Loucy (cell line): Measurements from ENCODE around the gene TREX2.

Experiments used
- H2AFZ ChIP-seq: fragments of 200-600 bp; sonication (generic); 2 replicates; pipeline ENCODE4 v1.6.0; 2016; ENCODE audit warnings: antibody characterized with exemption, mild to moderate bottlenecking, low read length, moderate library complexity
- H3F3A ChIP-seq: fragments of 200-600 bp; 2 replicates; pipeline ENCODE4 v1.6.0; 2016; ENCODE audit warnings: antibody characterized with exemption, low read depth, mild to moderate bottlenecking
- H3K27me3 ChIP-seq: fragments of 200-600 bp; sonication (generic); 2 replicates; pipeline ENCODE4 v1.6.1; 2014; ENCODE audit warnings: low read length, mild to moderate bottlenecking; ENCODE audit not compliant: insufficient read depth, poor library complexity, severe bottlenecking
- H3K36me3 ChIP-seq: fragments of 200-600 bp; sonication (generic); 2 replicates; pipeline ENCODE4 v1.6.1; 2016; ENCODE audit warnings: low read length; ENCODE audit not compliant: insufficient read depth
- H3K4me1 ChIP-seq: fragments of 200-600 bp; sonication (generic); 2 replicates; pipeline ENCODE4 v1.5.1; 2014; ENCODE audit warnings: low read length, mild to moderate bottlenecking; ENCODE audit not compliant: insufficient read depth, poor library complexity, severe bottlenecking
- H3K4me2 ChIP-seq: fragments of 200-600 bp; sonication (generic); 2 replicates; pipeline ENCODE4 v1.6.0; 2014; ENCODE audit warnings: antibody characterized with exemption, low read length, low read depth, mild to moderate bottlenecking; ENCODE audit not compliant: poor library complexity, severe bottlenecking
- H3K4me3 ChIP-seq: fragments of 200-600 bp; sonication (generic); 2 replicates; pipeline ENCODE4 v1.5.1; 2014; ENCODE audit warnings: low read length, mild to moderate bottlenecking, mixed read lengths; ENCODE audit not compliant: poor library complexity, severe bottlenecking
- H3K79me2 ChIP-seq: fragments of 200-600 bp; sonication (generic); 2 replicates; pipeline ENCODE4 v1.6.1; 2014; ENCODE audit warnings: low read length; ENCODE audit not compliant: insufficient read depth
- H3K9ac ChIP-seq: fragments of 200-600 bp; sonication (generic); 2 replicates; pipeline ENCODE4 v1.6.0; 2014; ENCODE audit warnings: mild to moderate bottlenecking, low read depth, low read length, moderate library complexity; ENCODE audit not compliant: poor library complexity, severe bottlenecking
- H3K9me2 ChIP-seq: fragments of 200-600 bp; sonication (generic); replicated peaks from 2 replicates; pipeline ENCODE4 v1.6.1; 2016; ENCODE audit warnings: low read depth, low read length, mixed read lengths
- H3K9me3 ChIP-seq: fragments of 200-600 bp; sonication (generic); 2 replicates; pipeline ENCODE4 v1.6.1; 2014; ENCODE audit warnings: mild to moderate bottlenecking, antibody characterized with exemption, low read length, low read depth; ENCODE audit not compliant: insufficient read depth
- H4K20me1 ChIP-seq: fragments of 200-600 bp; sonication (generic); 2 replicates; pipeline ENCODE4 v1.6.0; 2014; ENCODE audit warnings: antibody characterized with exemption, low read length, mild to moderate bottlenecking; ENCODE audit not compliant: insufficient read depth, poor library complexity, severe bottlenecking
- EZH2phosphoT487 ChIP-seq: fragments of 200-600 bp; IDR thresholded peaks from 2 replicates; pipeline ENCODE4 v1.6.1; 2018; ENCODE audit warnings: antibody characterized with exemption, mild to moderate bottlenecking, moderate library complexity, borderline replicate concordance
- TF ChIP-seq, protein P1 (sequence below): fragments of 200-600 bp; sonication (generic); conservative IDR thresholded peaks from 2 replicates; pipeline ENCODE4 v1.5.1; 2014; ENCODE audit warnings: mild to moderate bottlenecking, antibody characterized with exemption, low read length

The TREX2 gene

DNA sequence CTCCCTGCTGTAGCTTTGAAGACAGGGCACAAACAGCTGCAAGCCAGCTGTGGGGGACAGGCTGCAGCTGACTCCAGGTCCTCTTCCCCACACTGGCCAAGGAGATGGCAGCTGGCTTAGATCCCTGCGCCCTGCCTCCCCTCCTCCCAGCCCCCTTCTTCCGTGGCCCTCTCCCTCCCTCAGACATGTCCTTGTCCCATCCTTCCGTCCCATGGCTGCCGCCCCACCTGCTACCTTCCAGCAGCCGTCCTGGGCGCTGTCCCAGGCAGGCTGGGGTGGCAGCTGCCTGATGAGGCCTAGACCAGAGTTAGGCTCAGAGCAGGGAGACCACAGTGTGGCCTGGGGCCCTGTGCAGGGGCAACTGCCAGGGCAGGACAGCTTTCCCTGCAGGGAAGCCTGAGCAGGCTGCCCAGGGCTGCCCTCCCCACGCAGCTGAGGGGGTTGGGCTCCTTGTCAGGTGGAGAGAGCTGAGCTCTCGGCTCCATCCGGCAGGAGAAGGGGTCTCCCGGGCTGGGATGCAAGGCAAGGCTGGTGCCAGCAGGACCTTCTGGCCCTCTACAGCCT is 45.6 kb upstream of the TREX2 start:
- Histone ChIP-seq H3K27me3 (no peaks in the 10 kb centered on the region), H3F3A (no peaks in the 10 kb centered on the region), H3K79me2 (no peaks in the 10 kb centered on the region), H3K36me3 (no peaks in the 10 kb centered on the region), H3K4me1 (no peaks in the 10 kb centered on the region), H3K9me3 (no peaks in the 10 kb centered on the region), H3K4me3 (no peak overlapping the region), H2AFZ (no peak overlapping the region), H3K4me2 (no peak overlapping the region), H3K9me2 (no peaks in the 10 kb centered on the region), H4K20me1 (no peaks in the 10 kb centered on the region), H3K9ac (no peak overlapping the region)
- TF ChIP-seq, protein P1, sequence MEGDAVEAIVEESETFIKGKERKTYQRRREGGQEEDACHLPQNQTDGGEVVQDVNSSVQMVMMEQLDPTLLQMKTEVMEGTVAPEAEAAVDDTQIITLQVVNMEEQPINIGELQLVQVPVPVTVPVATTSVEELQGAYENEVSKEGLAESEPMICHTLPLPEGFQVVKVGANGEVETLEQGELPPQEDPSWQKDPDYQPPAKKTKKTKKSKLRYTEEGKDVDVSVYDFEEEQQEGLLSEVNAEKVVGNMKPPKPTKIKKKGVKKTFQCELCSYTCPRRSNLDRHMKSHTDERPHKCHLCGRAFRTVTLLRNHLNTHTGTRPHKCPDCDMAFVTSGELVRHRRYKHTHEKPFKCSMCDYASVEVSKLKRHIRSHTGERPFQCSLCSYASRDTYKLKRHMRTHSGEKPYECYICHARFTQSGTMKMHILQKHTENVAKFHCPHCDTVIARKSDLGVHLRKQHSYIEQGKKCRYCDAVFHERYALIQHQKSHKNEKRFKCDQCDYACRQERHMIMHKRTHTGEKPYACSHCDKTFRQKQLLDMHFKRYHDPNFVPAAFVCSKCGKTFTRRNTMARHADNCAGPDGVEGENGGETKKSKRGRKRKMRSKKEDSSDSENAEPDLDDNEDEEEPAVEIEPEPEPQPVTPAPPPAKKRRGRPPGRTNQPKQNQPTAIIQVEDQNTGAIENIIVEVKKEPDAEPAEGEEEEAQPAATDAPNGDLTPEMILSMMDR: no peak
- TF ChIP-seq EZH2phosphoT487: no peak

DNA sequence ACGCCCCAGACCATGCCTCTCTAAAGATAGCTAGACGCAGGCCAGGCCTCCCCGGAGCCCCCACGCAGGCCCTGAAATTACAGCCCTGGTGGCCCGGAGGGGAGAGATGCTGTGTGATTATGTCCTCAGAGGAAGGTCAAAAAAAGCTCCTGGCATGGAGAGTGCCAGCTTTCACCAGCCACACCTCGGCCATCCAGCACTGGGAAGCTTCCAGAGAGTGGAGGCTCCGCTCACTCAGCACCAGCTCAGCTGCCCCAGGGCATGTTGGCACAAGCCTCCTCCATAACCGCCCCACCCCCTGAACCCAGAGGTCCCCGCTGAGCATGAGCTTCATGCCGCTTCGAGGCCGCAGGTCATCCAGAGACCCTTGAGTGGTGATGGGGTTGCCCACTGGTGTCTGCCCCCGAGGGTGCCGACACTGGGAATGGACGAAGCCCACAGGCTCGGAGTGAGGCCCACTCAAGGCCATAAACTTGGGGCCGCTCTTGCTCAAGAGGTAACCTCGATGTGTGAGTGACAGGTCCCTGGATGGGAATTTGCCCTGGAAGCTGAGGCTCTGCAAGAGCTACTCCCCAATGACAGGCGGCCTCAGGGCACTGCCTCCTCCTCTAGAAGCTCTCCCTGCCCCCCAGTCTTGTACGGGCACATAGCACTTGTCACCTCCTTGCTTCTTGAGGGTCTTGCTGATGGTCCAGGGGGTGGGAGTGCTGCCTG is 44.5 kb upstream of the TREX2 start:
- H3K36me3 ChIP-seq: no peaks in the 10 kb centered on the region

DNA sequence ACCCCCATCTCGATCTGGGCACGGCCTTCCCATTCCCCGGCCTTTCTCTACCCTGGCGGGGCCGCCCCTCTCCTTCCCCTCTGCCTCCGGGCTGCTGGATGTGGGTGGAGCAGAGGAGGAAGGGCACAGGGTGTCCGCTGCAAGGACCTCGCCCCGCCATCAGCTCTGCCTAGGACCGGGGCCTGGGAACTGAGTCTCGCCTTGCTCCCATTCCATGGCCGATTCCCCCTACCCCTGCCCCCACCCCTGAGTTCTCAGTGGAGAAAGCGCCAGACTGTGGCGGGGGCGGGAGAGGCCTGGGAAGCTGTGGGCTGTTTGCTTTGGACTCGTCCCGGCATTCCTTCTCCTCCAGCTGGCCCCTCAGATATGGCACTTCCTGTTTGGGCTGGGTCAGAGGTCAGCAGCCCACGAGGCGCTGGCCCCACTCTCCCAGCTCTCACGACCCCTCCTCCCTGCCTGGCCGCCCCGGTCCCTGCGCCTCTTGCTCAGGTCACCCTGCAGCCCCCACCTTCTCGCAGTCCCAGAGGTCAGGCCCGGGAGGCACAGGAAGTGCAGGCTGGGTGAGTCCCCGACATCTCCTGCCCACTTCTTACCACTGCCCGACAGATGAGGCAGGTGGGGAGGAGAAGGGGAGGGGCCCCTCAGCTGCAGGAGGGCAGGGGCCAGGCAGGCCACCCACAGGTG is 42.5 kb upstream of the TREX2 start:
- no peaks in the 10 kb centered on the region for H3F3A ChIP-seq
- H3K4me2 ChIP-seq: no peak overlapping the region
- no peak overlapping the region for H3K9ac ChIP-seq
- no peaks in the 10 kb centered on the region for H3K4me1 ChIP-seq
- H3K27me3 ChIP-seq: no peaks in the 10 kb centered on the region
- H3K4me3 ChIP-seq: no peak overlapping the region
- H3K36me3 ChIP-seq: no peaks in the 10 kb centered on the region
- H3K79me2 ChIP-seq: no peaks in the 10 kb centered on the region
- H4K20me1 ChIP-seq: no peaks in the 10 kb centered on the region
- TF ChIP-seq, protein P1: no peak
- TF ChIP-seq EZH2phosphoT487: no peak
- no peaks in the 10 kb centered on the region for H3K9me2 ChIP-seq
- no peak overlapping the region for H2AFZ ChIP-seq
- H3K9me3 ChIP-seq: no peaks in the 10 kb centered on the region

More for the DNA sequence above, 44.5 kb upstream of the TREX2 start:
- Histone ChIP-seq H3K4me1 (no peaks in the 10 kb centered on the region), H3K9me3 (no peaks in the 10 kb centered on the region), H3K79me2 (no peaks in the 10 kb centered on the region), H3F3A (no peaks in the 10 kb centered on the region), H3K4me2 (no peak overlapping the region), H3K9ac (no peak overlapping the region), H4K20me1 (no peaks in the 10 kb centered on the region), H3K27me3 (no peaks in the 10 kb centered on the region), H2AFZ (no peak overlapping the region), H3K9me2 (no peaks in the 10 kb centered on the region), H3K4me3 (no peak overlapping the region)
- TF ChIP-seq, protein P1: no peak
- no peak for TF ChIP-seq EZH2phosphoT487
